Neural progenitor cell (in vitro differentiated cells): ENCODE data around the gene NTN3.

Source experiments
- EZH2 ChIP-seq: fragments of 200-600 bp; sonication (generic); IDR thresholded peaks from 2 replicates; pipeline ENCODE4 v1.6.1; 2017; ENCODE audit warnings: antibody characterized with exemption, mild to moderate bottlenecking, moderate library complexity
- TF ChIP-seq, protein P1 (sequence below): fragments of 200-600 bp; sonication (generic); IDR thresholded peaks from 2 replicates; pipeline ENCODE4 v1.5.1; 2017; ENCODE audit warnings: antibody characterized with exemption, mild to moderate bottlenecking

- TF ChIP-seq, protein P1, sequence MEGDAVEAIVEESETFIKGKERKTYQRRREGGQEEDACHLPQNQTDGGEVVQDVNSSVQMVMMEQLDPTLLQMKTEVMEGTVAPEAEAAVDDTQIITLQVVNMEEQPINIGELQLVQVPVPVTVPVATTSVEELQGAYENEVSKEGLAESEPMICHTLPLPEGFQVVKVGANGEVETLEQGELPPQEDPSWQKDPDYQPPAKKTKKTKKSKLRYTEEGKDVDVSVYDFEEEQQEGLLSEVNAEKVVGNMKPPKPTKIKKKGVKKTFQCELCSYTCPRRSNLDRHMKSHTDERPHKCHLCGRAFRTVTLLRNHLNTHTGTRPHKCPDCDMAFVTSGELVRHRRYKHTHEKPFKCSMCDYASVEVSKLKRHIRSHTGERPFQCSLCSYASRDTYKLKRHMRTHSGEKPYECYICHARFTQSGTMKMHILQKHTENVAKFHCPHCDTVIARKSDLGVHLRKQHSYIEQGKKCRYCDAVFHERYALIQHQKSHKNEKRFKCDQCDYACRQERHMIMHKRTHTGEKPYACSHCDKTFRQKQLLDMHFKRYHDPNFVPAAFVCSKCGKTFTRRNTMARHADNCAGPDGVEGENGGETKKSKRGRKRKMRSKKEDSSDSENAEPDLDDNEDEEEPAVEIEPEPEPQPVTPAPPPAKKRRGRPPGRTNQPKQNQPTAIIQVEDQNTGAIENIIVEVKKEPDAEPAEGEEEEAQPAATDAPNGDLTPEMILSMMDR = no peak
- TF ChIP-seq EZH2 = no peak
Observed at GRCh38 chr16:2498531-2499253, 27.6 kb downstream of the NTN3 start.
